ENCODE data around the gene CISTR.

- TF ChIP-seq, protein P1, sequence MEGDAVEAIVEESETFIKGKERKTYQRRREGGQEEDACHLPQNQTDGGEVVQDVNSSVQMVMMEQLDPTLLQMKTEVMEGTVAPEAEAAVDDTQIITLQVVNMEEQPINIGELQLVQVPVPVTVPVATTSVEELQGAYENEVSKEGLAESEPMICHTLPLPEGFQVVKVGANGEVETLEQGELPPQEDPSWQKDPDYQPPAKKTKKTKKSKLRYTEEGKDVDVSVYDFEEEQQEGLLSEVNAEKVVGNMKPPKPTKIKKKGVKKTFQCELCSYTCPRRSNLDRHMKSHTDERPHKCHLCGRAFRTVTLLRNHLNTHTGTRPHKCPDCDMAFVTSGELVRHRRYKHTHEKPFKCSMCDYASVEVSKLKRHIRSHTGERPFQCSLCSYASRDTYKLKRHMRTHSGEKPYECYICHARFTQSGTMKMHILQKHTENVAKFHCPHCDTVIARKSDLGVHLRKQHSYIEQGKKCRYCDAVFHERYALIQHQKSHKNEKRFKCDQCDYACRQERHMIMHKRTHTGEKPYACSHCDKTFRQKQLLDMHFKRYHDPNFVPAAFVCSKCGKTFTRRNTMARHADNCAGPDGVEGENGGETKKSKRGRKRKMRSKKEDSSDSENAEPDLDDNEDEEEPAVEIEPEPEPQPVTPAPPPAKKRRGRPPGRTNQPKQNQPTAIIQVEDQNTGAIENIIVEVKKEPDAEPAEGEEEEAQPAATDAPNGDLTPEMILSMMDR (conservative IDR thresholded peaks at IDR 0.05 in 1 of 2, IDR thresholded peaks at IDR 0.05 in 1 of 2; ENCODE audit: low read depth in 1 of 2, low read length in 2 of 2), result no peak
- TF ChIP-seq EZH2 (IDR thresholded peaks at IDR 0.05; ENCODE audit: low read length, missing control alignments), result no peak
These were observed 34.5 kb downstream of the CISTR start for GRCh38 chr12:53717319-53717718.

Measured in fibroblast of lung (primary cell).